Measurements from ENCODE around the gene RGS7. TPM values are rescaled to one million over a fixed set of nuclear protein-coding genes. Genes with fewer than 3 reads are reported as not detected.

Gene RGS7
- total and polyA plus RNA-seq, 2 of the 8 experiments (the other 6 are each of a cell fraction or from before 2014, with no cell fraction given), result 1.6 to 3.0 TPM

DNA sequence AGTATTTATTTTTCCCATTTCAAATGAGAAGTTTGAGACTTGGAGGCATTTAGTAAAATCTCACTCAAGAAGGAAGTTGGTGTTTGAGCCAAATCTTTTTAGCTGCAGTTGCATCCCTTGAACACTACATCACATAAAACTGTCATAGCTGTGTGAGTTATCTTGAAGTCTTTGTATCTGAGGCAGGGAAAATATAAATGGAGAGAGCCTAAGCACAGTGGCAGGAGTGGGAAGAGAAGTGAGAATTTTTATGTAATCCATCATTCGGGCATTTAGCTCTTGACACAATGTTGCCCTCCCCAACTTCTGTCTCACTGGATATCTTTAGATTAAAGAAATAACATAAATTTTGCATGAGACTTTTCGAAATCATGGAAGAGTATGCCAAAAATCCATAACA, 509.7 kb downstream of the RGS7 start (continued):
- TF ChIP-seq RFX5 (IDR thresholded peaks at IDR 0.05; ENCODE audit: borderline replicate concordance, low read depth, low read length) (no peak), BRCA1 (IDR thresholded peaks at IDR 0.05; ENCODE audit: low read depth, low read length) (no peak), ASH2L (IDR thresholded peaks at IDR 0.05; ENCODE audit: low read length) (no peak), NRF1 (IDR thresholded peaks at IDR 0.05; ENCODE audit: low read depth, low read length) (no peak), KDM4A (IDR thresholded peaks at IDR 0.05; ENCODE audit: low read depth, low read length, severe bottlenecking) (no peak)
